ENCODE results near the gene PRRC2B.
"Not testable (repeated sequence)": the region's sequence is repeated elsewhere in the genome, so short reads cannot be mapped to it uniquely, and the experiment has no call there.

The PRRC2B gene

GRCh38 chr9:131387394-131387793 lies 6.5 kb upstream of the PRRC2B start:
- no peak for DNase-seq (ENCODE audit: low read depth)

- DNase-seq (ENCODE audit: low read depth), result no peak
These were observed 2.9 kb upstream of the PRRC2B start for GRCh38 chr9:131391020-131391419.

- DNase-seq (ENCODE audit: low read depth), result no peak
These were observed 2.4 kb upstream of the PRRC2B start for GRCh38 chr9:131391504-131391903.

- no peak for DNase-seq (ENCODE audit: low read depth)
These were observed 724 bp downstream of the PRRC2B start for GRCh38 chr9:131394464-131395156.

- peak; percentile 74 for DNase-seq (ENCODE audit: low read depth)
These were observed 1.5 kb downstream of the PRRC2B start for GRCh38 chr9:131395157-131396098.

GRCh38 chr9:131396099-131396479 lies 2.2 kb downstream of the PRRC2B start:
- DNase-seq (ENCODE audit: low read depth), result not testable (repeated sequence)

- no peak for DNase-seq (ENCODE audit: low read depth)
These were observed 2.7 kb downstream of the PRRC2B start for GRCh38 chr9:131396626-131397025.

GRCh38 chr9:131397100-131397790 lies 3.4 kb downstream of the PRRC2B start:
- no peak for DNase-seq (ENCODE audit: low read depth)

- peak; percentile 43 for DNase-seq (ENCODE audit: low read depth)
These were observed 4.3 kb downstream of the PRRC2B start for GRCh38 chr9:131398204-131398603.

GRCh38 chr9:131399972-131400371 lies 6.1 kb downstream of the PRRC2B start:
- DNase-seq (ENCODE audit: low read depth), result no peak

GRCh38 chr9:131400627-131401026 lies 6.7 kb downstream of the PRRC2B start:
- DNase-seq (ENCODE audit: low read depth), result no peak

- no peak for DNase-seq (ENCODE audit: low read depth)
These were observed 8.2 kb downstream of the PRRC2B start for GRCh38 chr9:131402073-131402472.

- DNase-seq (ENCODE audit: low read depth), result no peak
These were observed 9.0 kb downstream of the PRRC2B start for GRCh38 chr9:131402738-131403492.

GRCh38 chr9:131403493-131403773 lies 9.5 kb downstream of the PRRC2B start:
- no peak for DNase-seq (ENCODE audit: low read depth)

GRCh38 chr9:131404581-131404980 lies 10.7 kb downstream of the PRRC2B start:
- no peak for DNase-seq (ENCODE audit: low read depth)

- DNase-seq (ENCODE audit: low read depth), result no peak
These were observed 11.1 kb downstream of the PRRC2B start for GRCh38 chr9:131404987-131405386.

- DNase-seq (ENCODE audit: low read depth), result no peak
These were observed 11.5 kb downstream of the PRRC2B start for GRCh38 chr9:131405428-131405827.

GRCh38 chr9:131405858-131406537 lies 12.1 kb downstream of the PRRC2B start:
- no peak for DNase-seq (ENCODE audit: low read depth)

- DNase-seq (ENCODE audit: low read depth), result no peak
These were observed 12.9 kb downstream of the PRRC2B start for GRCh38 chr9:131406563-131407436.

GRCh38 chr9:131407717-131408195 lies 13.9 kb downstream of the PRRC2B start:
- peak; percentile 37 for DNase-seq (ENCODE audit: low read depth)
